Suprapubic skin (tissue), 4 donors: ENCODE measurements around the gene SOST. TPM values are rescaled to one million over a fixed set of nuclear protein-coding genes. Genes with fewer than 3 reads are reported as not detected.

Source experiments
- DNase-seq, 2 donors: peaks; one replicate each; pipeline ENCODE4 v3.0.0-alpha.2; 2019; ENCODE audit warnings: low spot score in 2 of 2
- H3K27ac ChIP-seq: fragments of 200-600 bp; sonication (generic); one replicate; pipeline ENCODE4 v1.5.1; 2019
- H3K27me3 ChIP-seq: fragments of 200-600 bp; sonication (generic); one replicate; pipeline ENCODE4 v1.5.1; 2019
- H3K36me3 ChIP-seq: fragments of 200-600 bp; sonication (generic); one replicate; pipeline ENCODE4 v1.5.1; 2019
- H3K4me1 ChIP-seq: fragments of 200-600 bp; sonication (generic); one replicate; pipeline ENCODE4 v1.5.1; 2019
- H3K4me3 ChIP-seq: fragments of 200-600 bp; sonication (generic); one replicate; pipeline ENCODE4 v1.5.1; 2019; ENCODE audit warnings: mild to moderate bottlenecking
- H3K9me3 ChIP-seq: fragments of 200-600 bp; sonication (generic); one replicate; pipeline ENCODE4 v1.5.1; 2019
- EP300 ChIP-seq: sonication (generic); formaldehyde crosslinking; IDR thresholded peaks from one replicate; pipeline ENCODE4 v1.6.1; 2017; ENCODE audit warnings: antibody characterized with exemption
- POLR2A ChIP-seq, 2 donors: fragments of 450-650 bp; IDR thresholded peaks; one replicate each; pipeline ENCODE4 v1.6.1; 2017; ENCODE audit warnings: antibody characterized with exemption in 2 of 2, mild to moderate bottlenecking in 2 of 2, moderate library complexity in 2 of 2
- POLR2AphosphoS5 ChIP-seq, 3 donors: sonication (generic); formaldehyde crosslinking; IDR thresholded peaks; one replicate each; pipeline ENCODE4 v1.6.1; 2017; ENCODE audit warnings: antibody characterized with exemption in 3 of 3
- WGBS: methylation state at CpG from one replicate; pipeline ENCODE4 v1.1.5; 2018; 5-methylcytosine and 5-hydroxymethylcytosine counted together
- total RNA-seq, 4 donors: library from RNA; depleted of rRNA; stranded (reverse); fragments of >200 nt; gene quantifications; one replicate each; pipeline ENCODE4 v1.1.0, GENCODE V29; 2016
- TF ChIP-seq, protein P1 (sequence below), 2 donors: fragments of 200-600 bp in 1 of 2; fragments of 450-650 bp in 1 of 2; sonication (generic) in 1 of 2; IDR thresholded peaks; one replicate each; pipeline ENCODE4 v1.5.1; 2016 to 2019; ENCODE audit warnings: antibody characterized with exemption in 2 of 2, mild to moderate bottlenecking in 1 of 2, moderate library complexity in 1 of 2

SOST gene
- total RNA-seq, 4 donors from 2014 or later: not detected

DNA sequence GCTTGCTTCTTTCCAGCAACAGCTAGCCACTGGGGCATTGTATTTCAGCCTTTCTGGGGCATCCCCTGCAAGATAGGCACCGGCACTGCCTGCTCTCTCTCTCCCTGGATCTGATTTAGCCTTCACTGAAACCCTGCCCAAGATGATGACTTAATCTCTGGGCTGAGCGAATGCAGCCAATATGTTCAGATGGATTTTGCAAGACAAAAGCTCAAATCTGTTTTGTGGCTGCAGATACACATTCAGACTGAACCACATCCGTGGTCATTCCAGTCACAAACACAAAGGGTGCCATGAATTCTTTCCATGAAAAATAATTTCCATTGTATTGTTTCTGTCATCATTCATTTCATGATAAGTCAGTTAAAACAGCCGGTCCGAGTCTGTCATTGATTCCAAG is 24.2 kb downstream of the SOST start:
- no peaks in the 10 kb centered on the region for H3K9me3 ChIP-seq
- WGBS: 43% methylated on average over 5 of the region's 5 CpGs
- TF ChIP-seq POLR2AphosphoS5 (IDR thresholded peaks at IDR 0.05) (no peak), POLR2A (IDR thresholded peaks at IDR 0.05) (no peak), EP300 (no peak)
- TF ChIP-seq, protein P1, sequence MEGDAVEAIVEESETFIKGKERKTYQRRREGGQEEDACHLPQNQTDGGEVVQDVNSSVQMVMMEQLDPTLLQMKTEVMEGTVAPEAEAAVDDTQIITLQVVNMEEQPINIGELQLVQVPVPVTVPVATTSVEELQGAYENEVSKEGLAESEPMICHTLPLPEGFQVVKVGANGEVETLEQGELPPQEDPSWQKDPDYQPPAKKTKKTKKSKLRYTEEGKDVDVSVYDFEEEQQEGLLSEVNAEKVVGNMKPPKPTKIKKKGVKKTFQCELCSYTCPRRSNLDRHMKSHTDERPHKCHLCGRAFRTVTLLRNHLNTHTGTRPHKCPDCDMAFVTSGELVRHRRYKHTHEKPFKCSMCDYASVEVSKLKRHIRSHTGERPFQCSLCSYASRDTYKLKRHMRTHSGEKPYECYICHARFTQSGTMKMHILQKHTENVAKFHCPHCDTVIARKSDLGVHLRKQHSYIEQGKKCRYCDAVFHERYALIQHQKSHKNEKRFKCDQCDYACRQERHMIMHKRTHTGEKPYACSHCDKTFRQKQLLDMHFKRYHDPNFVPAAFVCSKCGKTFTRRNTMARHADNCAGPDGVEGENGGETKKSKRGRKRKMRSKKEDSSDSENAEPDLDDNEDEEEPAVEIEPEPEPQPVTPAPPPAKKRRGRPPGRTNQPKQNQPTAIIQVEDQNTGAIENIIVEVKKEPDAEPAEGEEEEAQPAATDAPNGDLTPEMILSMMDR (IDR thresholded peaks at IDR 0.05): no peak

DNA sequence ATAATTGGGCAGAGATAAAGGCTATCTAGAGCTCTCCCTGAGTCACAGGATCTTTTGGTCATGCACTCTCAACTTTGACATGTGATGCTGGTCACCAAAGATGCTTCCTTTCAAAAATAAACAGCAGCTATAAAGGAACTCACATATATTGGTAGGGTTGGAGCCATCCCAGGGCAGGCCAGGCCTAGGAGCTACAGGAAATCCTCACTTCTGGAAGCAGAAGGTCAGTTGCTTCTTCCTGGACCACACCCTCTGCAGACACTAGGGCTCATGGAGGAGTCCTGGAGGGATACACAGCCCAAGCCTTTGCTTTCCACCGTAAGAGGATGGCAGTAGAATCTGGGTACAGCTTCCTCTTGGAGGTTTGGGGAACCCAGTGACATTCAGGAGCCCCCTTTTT is 24.6 kb downstream of the SOST start:
- H3K9me3 ChIP-seq: no peaks in the 10 kb centered on the region
- no peaks in the 10 kb centered on the region for H3K27me3 ChIP-seq
- no peak overlapping the region for H3K27ac ChIP-seq
- TF ChIP-seq, protein P1 (IDR thresholded peaks at IDR 0.05): no peak
- no peak for TF ChIP-seq EP300
- TF ChIP-seq POLR2A (IDR thresholded peaks at IDR 0.05): no peak
- no peak for TF ChIP-seq POLR2AphosphoS5 (IDR thresholded peaks at IDR 0.05)
- no peaks in the 10 kb centered on the region for H3K36me3 ChIP-seq
- no peak for DNase-seq
- H3K4me1 ChIP-seq: peaks cover 7% of the 10 kb centered on the region
- H3K4me3 ChIP-seq: no peak overlapping the region
- WGBS: 14% methylated on average over 1 of the region's 1 CpG

More for the DNA sequence above, 24.2 kb downstream of the SOST start:
- Histone ChIP-seq H3K36me3 (no peaks in the 10 kb centered on the region), H3K27me3 (no peaks in the 10 kb centered on the region), H3K4me1 (peaks cover 7% of the 10 kb centered on the region), H3K4me3 (no peak overlapping the region), H3K27ac (no peak overlapping the region)
- no peak for DNase-seq

DNA sequence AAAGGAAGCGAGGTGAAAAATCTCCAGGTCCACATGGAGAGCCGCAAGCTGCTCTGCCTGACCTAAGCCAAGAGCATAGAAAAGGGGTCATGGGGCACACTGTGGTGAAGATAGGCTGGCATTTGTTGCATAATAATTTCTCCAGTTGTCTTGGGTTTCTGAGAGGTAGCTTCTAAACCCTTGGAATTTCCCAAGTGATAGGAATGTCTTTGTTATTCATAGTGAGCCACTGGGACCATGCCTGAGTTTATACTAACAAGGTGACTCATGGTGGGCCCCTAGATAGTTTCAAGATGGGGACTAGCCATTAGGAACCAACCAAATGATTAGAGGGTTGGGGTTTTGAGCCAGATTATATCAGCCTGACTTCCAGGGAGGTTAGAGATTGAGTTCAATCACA is 25.6 kb downstream of the SOST start:
- H3K9me3 ChIP-seq: no peaks in the 10 kb centered on the region
- TF ChIP-seq POLR2A (IDR thresholded peaks at IDR 0.05): no peak
- no peak for TF ChIP-seq POLR2AphosphoS5 (IDR thresholded peaks at IDR 0.05)
- TF ChIP-seq, protein P1 (IDR thresholded peaks at IDR 0.05): no peak
- no peak for TF ChIP-seq EP300
- peaks cover 7% of the 10 kb centered on the region for H3K4me1 ChIP-seq
- H3K4me3 ChIP-seq: no peak overlapping the region
- H3K27ac ChIP-seq: no peak overlapping the region
- no peaks in the 10 kb centered on the region for H3K36me3 ChIP-seq
- no peaks in the 10 kb centered on the region for H3K27me3 ChIP-seq
- no peak for DNase-seq
- 96% methylated on average over 2 of the region's 2 CpGs for WGBS

GRCh38 chr17:43728081-43728480 is 30.5 kb downstream of the SOST start:
- Histone ChIP-seq H3K36me3 (no peaks in the 10 kb centered on the region), H3K9me3 (no peaks in the 10 kb centered on the region), H3K4me3 (no peak overlapping the region), H3K4me1 (no peaks in the 10 kb centered on the region), H3K27me3 (no peaks in the 10 kb centered on the region), H3K27ac (no peak overlapping the region)
- no peak for DNase-seq
- TF ChIP-seq EP300: no peak
- TF ChIP-seq, protein P1 (IDR thresholded peaks at IDR 0.05): no peak
- WGBS: 83% methylated on average over 8 of the region's 8 CpGs

GRCh38 chr17:43723697-43724359 is 34.8 kb downstream of the SOST start:
- WGBS: 65% methylated on average over 5 of the region's 6 CpGs
- no peaks in the 10 kb centered on the region for H3K36me3 ChIP-seq
- no peak for DNase-seq
- no peak overlapping the region for H3K4me3 ChIP-seq
- peaks cover 14% of the 10 kb centered on the region for H3K4me1 ChIP-seq
- TF ChIP-seq EP300 (no peak), POLR2A (IDR thresholded peaks at IDR 0.05) (no peak), POLR2AphosphoS5 (IDR thresholded peaks at IDR 0.05) (no peak)
- TF ChIP-seq, protein P1 (IDR thresholded peaks at IDR 0.05): no peak
- no peaks in the 10 kb centered on the region for H3K27me3 ChIP-seq
- H3K9me3 ChIP-seq: no peaks in the 10 kb centered on the region
- no peak overlapping the region for H3K27ac ChIP-seq
